GM20000 (cell line): ENCODE data around the gene ECHDC1.
A peak's percentile ranks its signal among the peaks of the same experiment; 100 is the strongest.
"Not testable (repeated sequence)": the region's sequence is repeated elsewhere in the genome, so short reads cannot be mapped to it uniquely, and the experiment has no call there.

Experiments
- DNase-seq: peaks from one replicate; pipeline ENCODE4 v3.0.0; 2012; ENCODE audit warnings: low spot score
- CTCF ChIP-seq: IDR thresholded peaks from 2 replicates; pipeline ENCODE4 v1.5.1; 2012; ENCODE audit warnings: mild to moderate bottlenecking, control low read depth; ENCODE audit errors: extremely low read depth, missing control alignments

ECHDC1 gene

GRCh38 chr6:127342946-127343808 is at the start of gene ECHDC1:
Gene ECHDC1, minus strand, starts transcription at chr6:127343609. Its CDS starts 12,581 bp downstream, at chr6:127331028.
- TF ChIP-seq CTCF = no peak
- DNase-seq = peak; percentile 81

GRCh38 chr6:127392301-127392700 is 48.9 kb upstream of the ECHDC1 start:
- no peak for DNase-seq
- no peak for TF ChIP-seq CTCF

GRCh38 chr6:127391094-127391953 is 47.9 kb upstream of the ECHDC1 start:
- DNase-seq = no peak
- no peak for TF ChIP-seq CTCF

GRCh38 chr6:127389706-127390105 is 46.3 kb upstream of the ECHDC1 start:
- no peak for TF ChIP-seq CTCF
- DNase-seq = no peak

GRCh38 chr6:127385668-127386430 is 42.4 kb upstream of the ECHDC1 start:
- no peak for DNase-seq
- TF ChIP-seq CTCF = no peak

- DNase-seq = not testable (repeated sequence)
Measured at GRCh38 chr6:127384848-127385247, 41.4 kb upstream of the ECHDC1 start.

GRCh38 chr6:127383988-127384387 is 40.6 kb upstream of the ECHDC1 start:
- DNase-seq = no peak

More at GRCh38 chr6:127383988-127384387, 40.6 kb upstream of the ECHDC1 start:
- TF ChIP-seq CTCF = no peak
